Stimulated activated CD4-positive, alpha-beta T cell treated with anti-CD3 and anti-CD28 coated beads, Interleukin-4, amount 100 ng/mL, for 4 hours (primary cell): Measurements from ENCODE around the gene MYO9B.
"Not testable (repeated sequence)": the region's sequence is repeated elsewhere in the genome, so short reads cannot be mapped to it uniquely, and the experiment has no call there.

ENCODE experiments used
- DNase-seq, 2 experiments: peaks; one replicate each; pipeline ENCODE4 v3.0.0-alpha.2; 2020

MYO9B gene

DNA sequence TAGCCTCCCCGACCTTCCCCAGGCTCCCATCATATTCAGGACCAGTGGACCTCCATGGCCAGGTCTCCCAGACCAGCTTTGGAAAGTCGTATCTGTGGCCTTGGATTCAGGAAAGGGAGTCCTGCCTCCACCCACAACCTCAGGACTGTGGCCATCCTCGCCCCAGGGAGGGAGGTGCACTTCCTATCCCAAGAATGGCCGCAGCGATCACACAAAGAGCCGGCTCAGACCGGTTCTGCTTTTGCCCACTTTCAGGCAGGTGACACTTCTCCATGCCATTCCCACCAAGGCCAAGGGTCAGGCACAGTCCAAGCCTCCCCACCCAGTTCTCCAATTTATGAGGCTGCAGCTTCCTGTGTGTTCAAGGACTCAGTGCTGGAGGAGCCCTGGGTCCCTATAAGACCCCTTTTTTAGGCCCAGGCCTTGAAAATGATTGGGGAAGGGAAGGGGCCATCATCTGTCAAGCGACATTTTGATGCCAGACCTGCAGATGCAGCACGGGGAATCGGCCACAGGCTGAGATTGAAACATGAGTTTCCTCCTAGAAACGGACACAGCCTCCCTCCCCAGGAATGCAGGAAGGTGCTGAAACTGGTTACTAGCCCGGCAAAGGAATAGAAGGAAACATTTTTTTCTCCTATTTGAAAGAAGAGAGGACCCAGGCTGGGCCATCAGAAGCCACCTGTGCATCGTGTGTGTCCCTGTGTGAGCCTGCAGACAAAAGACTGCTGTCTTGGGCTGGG is 74.0 kb downstream of the MYO9B start:
- DNase-seq, result no peak

DNA sequence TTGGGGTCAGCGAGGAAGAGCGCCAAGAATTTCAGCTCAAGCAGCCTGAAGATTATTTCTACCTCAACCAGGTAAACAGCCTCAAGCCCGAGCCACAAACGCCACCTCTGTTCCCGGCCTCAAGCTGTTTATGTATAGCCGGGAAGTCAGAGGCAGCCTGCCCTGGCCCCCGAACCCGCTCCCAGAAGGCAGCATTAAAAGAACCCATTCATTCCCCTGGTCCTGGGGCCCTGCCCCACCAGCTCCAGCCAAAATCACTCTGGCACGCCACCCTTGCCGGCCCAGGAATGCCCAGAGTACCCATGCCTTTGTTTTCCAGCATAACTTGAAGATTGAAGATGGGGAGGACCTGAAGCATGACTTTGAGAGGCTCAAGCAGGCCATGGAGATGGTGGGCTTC is 78.4 kb downstream of the MYO9B start:
- no peak for DNase-seq

- no peak for DNase-seq
These were observed 79.7 kb downstream of the MYO9B start for GRCh38 chr19:17155251-17155650.

DNA sequence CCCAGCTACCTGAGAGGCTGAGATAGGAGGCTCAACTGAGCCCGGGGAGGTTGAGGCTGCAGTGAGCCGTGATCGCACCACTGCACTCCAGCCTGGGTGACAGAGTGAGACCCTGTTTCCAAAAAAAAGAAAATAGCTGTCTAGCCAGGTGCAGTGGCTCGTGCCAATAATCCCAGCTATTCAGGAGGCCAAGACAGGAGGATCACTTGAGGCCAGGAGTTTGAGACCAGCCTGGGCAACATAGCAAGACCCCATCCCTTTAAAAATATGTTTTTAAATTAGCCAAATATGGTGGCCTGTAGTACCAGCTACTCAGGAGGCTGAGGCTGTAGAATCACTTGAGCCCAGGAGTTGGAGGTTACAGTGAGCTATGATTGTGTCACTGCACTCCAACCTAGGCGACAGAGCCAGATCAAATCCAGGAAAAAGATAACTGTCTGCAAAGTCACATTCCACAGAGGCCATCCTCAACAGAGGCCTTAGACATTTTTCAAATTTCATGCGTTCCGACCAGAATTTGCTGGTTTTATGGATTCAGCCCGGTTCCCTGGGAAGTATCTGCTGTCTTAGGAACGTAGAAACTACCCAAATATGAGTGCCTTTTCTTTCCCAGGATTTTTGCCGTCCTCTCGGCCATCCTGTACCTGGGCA is 80.8 kb downstream of the MYO9B start:
- DNase-seq, result no peak

GRCh38 chr19:17156947-17157302 is 81.3 kb downstream of the MYO9B start:
- no peak for DNase-seq

DNA sequence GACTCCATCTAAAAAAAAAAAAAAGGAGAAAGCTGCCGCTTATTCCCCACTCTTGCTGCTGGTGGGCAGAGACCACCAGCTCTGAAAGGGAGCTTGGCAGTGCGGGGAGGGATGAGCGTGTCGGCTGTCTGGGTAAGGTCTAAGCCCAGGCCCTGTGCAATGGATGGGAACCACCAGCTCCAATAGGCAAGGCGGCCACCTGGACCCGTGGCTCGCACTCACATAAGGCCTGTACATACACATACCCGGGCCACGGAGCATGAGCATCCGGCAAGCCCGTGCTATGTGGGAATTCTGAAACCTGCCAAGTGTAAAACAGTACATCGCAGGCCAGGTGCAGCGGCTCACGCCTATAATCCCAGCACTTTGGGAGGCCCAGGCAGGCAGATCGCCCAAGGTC is 83.0 kb downstream of the MYO9B start:
- no peak for DNase-seq

- DNase-seq, result no peak
These were observed 84.2 kb downstream of the MYO9B start for GRCh38 chr19:17159466-17160393.

GRCh38 chr19:17160908-17161307 is 85.3 kb downstream of the MYO9B start:
- no peak for DNase-seq

DNA sequence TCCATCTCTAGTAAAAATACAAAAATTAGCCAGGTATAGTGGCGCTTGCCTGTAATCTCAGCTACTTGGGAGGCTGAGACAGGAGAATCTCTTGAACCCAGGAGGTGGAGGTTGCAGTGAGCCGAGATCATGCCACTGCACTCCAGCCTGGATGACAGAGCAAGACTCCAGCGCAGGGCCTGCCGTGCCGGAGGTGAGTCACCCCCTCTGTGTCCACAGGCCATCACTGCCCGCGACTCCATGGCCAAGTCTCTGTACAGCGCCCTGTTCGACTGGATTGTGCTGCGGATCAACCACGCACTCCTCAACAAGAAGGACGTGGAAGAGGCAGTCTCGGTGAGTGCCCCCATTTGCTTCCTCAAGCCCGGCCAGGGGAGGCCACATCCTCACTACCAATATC is 86.6 kb downstream of the MYO9B start:
- DNase-seq, result not testable (repeated sequence)

GRCh38 chr19:17162580-17162979 is 87.0 kb downstream of the MYO9B start:
- no peak for DNase-seq

- no peak for DNase-seq
These were observed 88.1 kb downstream of the MYO9B start for GRCh38 chr19:17163652-17164051.

GRCh38 chr19:17164639-17165038 is 89.1 kb downstream of the MYO9B start:
- DNase-seq, result no peak

GRCh38 chr19:17165715-17166114 is 90.1 kb downstream of the MYO9B start:
- no peak for DNase-seq

DNA sequence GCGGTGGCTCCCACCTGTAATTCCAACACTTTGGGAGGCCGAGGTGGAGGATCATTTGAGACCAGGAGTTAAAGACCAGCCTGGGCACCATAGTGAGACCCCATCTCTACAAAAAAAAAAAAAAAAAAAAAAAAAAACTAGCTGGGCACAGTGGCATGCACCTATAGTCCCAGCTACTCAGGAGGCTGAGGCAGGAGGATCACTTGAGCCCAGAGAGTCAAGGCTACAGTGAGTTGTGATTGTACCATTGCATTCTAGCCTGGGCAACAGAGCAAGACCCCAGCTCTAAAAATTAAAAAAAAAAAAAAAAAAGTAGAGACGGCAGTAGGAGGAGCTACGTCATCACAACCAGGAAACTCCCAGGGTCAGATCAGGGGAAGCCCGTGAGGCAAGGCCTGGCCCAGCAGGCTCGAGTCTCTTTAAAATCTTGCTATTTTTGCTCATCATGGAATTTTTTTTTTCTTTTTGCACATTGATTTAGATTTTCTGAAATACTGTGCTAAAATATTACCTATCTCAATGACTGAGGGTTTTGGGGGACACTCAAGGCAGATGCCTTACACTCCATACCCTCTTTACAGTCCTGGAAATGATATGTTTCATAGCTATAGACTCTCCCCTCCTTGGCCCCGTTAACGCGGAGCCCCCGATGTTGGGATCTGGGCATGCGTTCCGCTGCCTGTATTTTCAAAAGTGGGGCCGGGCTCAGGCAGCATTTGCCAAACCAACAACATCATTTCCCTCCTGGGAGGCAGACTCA is 95.1 kb downstream of the MYO9B start:
- no peak for DNase-seq

DNA sequence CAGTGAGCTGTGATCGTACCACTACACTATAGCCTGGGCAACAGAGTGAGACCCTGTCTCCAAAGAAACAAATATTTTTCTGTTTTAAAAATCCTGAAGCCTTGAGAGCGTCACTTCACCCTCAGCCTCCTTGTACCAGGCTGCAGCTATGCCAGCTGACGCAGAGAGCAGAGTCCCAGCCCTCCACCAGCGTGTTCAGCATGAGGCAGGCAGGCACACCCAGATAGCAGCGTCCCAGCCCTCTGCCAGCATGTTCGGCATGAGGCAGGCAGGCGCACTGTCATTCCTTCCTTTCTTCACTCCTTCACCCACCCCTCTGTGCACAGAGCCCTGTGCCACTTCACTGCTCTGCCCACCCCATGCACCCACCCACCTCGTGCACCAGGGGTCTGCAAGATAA is 96.3 kb downstream of the MYO9B start:
- DNase-seq, result no peak

DNA sequence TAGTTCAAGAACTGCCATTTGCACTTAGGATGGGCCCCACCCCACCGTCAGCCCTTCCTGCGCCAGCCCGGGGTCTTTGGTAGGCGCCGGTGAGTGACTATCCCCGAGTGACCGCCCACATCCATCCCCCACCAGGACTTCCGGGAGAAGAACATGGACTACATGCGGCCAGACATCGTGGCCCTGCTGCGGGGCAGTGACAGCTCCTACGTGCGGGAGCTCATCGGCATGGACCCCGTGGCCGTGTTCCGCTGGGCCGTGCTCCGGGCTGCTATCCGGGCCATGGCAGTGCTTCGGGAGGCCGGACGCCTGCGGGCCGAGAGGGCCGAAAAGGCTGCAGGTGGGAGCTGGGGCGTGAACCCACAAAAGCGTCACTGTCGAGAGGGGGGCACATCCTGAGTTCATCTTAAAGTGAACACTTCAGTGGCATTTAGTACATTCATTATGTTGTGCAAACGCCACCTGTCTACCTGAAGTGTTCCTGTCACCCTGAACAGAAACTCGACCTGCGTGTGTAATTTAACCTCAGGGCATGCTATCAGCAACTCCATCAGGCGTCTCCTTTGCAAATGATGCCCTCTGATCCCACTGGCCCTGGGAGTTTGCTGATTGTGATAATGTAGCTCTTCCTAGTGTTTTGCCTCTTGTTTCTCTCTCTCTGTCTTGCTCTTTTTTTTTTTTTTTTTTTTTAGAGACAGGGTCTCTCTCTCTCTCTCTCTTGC is 97.2 kb downstream of the MYO9B start:
- DNase-seq, result no peak

DNA sequence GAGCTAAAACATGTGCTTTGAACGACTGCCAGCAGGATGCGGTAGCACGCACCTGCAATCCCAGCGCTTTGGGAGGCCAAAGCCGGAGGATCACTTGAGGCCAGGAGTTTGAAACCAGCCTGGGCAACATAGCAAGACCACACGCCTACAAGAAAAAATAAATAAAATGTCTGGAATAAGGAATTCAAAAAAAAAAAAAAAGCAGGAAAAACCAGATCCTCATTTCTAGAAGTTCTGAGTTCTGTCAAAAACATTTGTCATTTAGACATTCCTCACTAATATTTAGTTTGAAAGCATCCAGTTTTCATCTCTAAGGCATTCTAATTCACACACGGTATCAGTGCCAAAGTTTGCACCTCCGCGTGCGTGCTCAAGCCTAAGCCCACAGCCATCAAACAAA is 102.7 kb downstream of the MYO9B start:
- DNase-seq, result no peak

GRCh38 chr19:17180997-17181702 is 105.6 kb downstream of the MYO9B start:
- no peak for DNase-seq

DNA sequence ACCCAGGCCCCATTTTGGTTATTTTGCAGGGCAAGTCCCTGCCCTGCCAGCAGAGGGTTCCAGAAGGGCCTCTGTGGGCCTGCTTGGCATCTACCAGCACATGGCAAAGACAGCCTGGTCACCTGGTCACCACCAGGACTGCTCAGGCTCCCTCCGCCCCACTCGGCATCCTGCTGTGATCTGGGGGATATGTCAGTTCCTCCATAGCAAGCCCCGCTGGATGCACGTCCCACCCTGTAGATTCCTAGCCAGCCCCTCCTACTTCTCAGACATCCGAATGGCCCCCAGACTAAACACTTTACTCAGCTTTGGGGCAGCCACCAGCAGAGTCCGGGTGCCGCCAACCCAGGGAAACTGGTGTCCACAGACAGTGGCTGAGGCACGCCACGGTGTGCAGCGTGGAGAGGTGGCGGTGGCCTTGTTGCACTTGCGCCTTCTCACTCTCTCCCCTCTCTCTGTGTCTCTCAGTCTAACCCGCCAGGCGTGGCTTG is 107.7 kb downstream of the MYO9B start:
- no peak for DNase-seq

DNA sequence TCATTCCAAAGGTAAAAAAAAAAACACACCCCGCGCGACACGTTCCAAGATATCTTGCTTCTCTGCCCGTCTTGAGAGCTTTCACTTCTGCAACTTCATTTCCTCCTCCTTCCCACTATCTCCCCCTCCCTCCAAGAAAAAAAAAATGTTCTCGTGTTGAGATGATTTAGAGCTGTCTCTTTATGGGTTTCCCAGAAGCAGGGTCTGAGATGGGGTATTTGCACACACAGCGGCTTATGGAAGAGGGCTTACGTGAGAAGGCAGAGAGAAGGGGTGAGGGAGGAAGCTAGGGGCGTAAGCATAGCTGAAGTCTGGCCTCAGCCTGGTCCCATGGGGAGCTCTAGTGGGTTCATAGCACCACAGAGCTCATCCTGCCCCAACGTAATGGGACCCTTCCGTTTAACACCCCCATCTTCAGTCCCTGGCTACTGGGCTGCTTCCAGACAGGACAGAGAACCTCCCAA is 108.3 kb downstream of the MYO9B start:
- DNase-seq, result no peak

- DNase-seq, result peak; percentile 18 to 31
These were observed 108.8 kb downstream of the MYO9B start for GRCh38 chr19:17184371-17184841.
